HCEC 1CT (cell line): Measurements from ENCODE around the gene QRICH2.
"Not testable (repeated sequence)": the region's sequence is repeated elsewhere in the genome, so short reads cannot be mapped to it uniquely, and the experiment has no call there.

ENCODE experiments used
- DNase-seq: peaks from one replicate; pipeline ENCODE4 v3.0.0-alpha.2; 2017

QRICH2 gene

GRCh38 chr17:76307966-76308338, at the start of gene QRICH2:
Gene QRICH2 (minus strand): TSS chr17:76308276. CDS start chr17:76307998, 278 bp downstream.
- DNase-seq = no peak

GRCh38 chr17:76357597-76358158, 49.6 kb upstream of the QRICH2 start:
- DNase-seq = no peak

- DNase-seq = no peak
These were observed 48.9 kb upstream of the QRICH2 start for GRCh38 chr17:76356803-76357456.

GRCh38 chr17:76354747-76355310, 46.8 kb upstream of the QRICH2 start:
- DNase-seq = no peak

- no peak for DNase-seq
These were observed 46.2 kb upstream of the QRICH2 start for GRCh38 chr17:76354317-76354729.

GRCh38 chr17:76353599-76354316, 45.7 kb upstream of the QRICH2 start, which contains the start of gene PRPSAP1:
Gene PRPSAP1 (minus strand): TSS chr17:76353916. CDS start chr17:76353703, 213 bp downstream.
- DNase-seq = peak; percentile 93

- DNase-seq = no peak
These were observed 45.0 kb upstream of the QRICH2 start for GRCh38 chr17:76353004-76353598.

- DNase-seq = no peak
These were observed 43.5 kb upstream of the QRICH2 start for GRCh38 chr17:76351526-76352071.

GRCh38 chr17:76350463-76350862, 42.4 kb upstream of the QRICH2 start:
- no peak for DNase-seq

GRCh38 chr17:76346936-76347335, 38.9 kb upstream of the QRICH2 start:
- DNase-seq = not testable (repeated sequence)

- DNase-seq = no peak
These were observed 37.4 kb upstream of the QRICH2 start for GRCh38 chr17:76345377-76345974.

- DNase-seq = no peak
These were observed 35.0 kb upstream of the QRICH2 start for GRCh38 chr17:76343106-76343505.

- no peak for DNase-seq
These were observed 33.2 kb upstream of the QRICH2 start for GRCh38 chr17:76341301-76341700.

- DNase-seq = peak; percentile 50
These were observed 29.3 kb upstream of the QRICH2 start for GRCh38 chr17:76337413-76337777.

GRCh38 chr17:76336756-76337412, 28.8 kb upstream of the QRICH2 start:
- no peak for DNase-seq

GRCh38 chr17:76335716-76336381, 27.8 kb upstream of the QRICH2 start:
- DNase-seq = no peak

GRCh38 chr17:76333673-76334505, 25.8 kb upstream of the QRICH2 start:
- no peak for DNase-seq

- no peak for DNase-seq
These were observed 23.0 kb upstream of the QRICH2 start for GRCh38 chr17:76331083-76331482.

- no peak for DNase-seq
These were observed 21.6 kb upstream of the QRICH2 start for GRCh38 chr17:76329664-76330063.

GRCh38 chr17:76327696-76328095, 19.6 kb upstream of the QRICH2 start:
- no peak for DNase-seq

GRCh38 chr17:76326306-76326705, 18.2 kb upstream of the QRICH2 start:
- DNase-seq = no peak
